ENCODE measurements around the gene LYZL1.
"Not testable (repeated sequence)": the region's sequence is repeated elsewhere in the genome, so short reads cannot be mapped to it uniquely, and the experiment has no call there.

LYZL1 gene

GRCh38 chr10:29280488-29280840, 8.4 kb upstream of the LYZL1 start:
- no peak overlapping the region for H3K4me3 ChIP-seq (ENCODE audit: low read depth, low read length)
- DNase-seq (ENCODE audit: low read depth): no peak
- TF ChIP-seq CTCF (IDR thresholded peaks at IDR 0.05; ENCODE audit: low read depth, low read length) (no peak), MAX (IDR thresholded peaks at IDR 0.05; ENCODE audit: low read depth, low read length) (no peak), MYC (IDR thresholded peaks at IDR 0.05; ENCODE audit: low read depth, low read length) (no peak), POLR2A (IDR thresholded peaks at IDR 0.05; ENCODE audit: extremely low read depth, insufficient read length) (no peak)

GRCh38 chr10:29285624-29286051, 3.2 kb upstream of the LYZL1 start:
- no peak for DNase-seq (ENCODE audit: low read depth)
- H3K4me3 ChIP-seq (ENCODE audit: low read depth, low read length): no peak overlapping the region
- TF ChIP-seq CTCF (IDR thresholded peaks at IDR 0.05; ENCODE audit: low read depth, low read length): no peak
- TF ChIP-seq MAX (IDR thresholded peaks at IDR 0.05; ENCODE audit: low read depth, low read length): no peak
- TF ChIP-seq MYC (IDR thresholded peaks at IDR 0.05; ENCODE audit: low read depth, low read length): no peak
- no peak for TF ChIP-seq POLR2A (IDR thresholded peaks at IDR 0.05; ENCODE audit: extremely low read depth, insufficient read length)

- TF ChIP-seq MYC (IDR thresholded peaks at IDR 0.05; ENCODE audit: low read depth, low read length) (no peak), POLR2A (IDR thresholded peaks at IDR 0.05; ENCODE audit: extremely low read depth, insufficient read length) (no peak), MAX (IDR thresholded peaks at IDR 0.05; ENCODE audit: low read depth, low read length) (no peak), CTCF (IDR thresholded peaks at IDR 0.05; ENCODE audit: low read depth, low read length) (no peak)
- H3K4me3 ChIP-seq (ENCODE audit: low read depth, low read length): no peak overlapping the region
- DNase-seq (ENCODE audit: low read depth): no peak
These were observed 1.2 kb upstream of the LYZL1 start for GRCh38 chr10:29287635-29288034.

GRCh38 chr10:29291561-29291960, 2.7 kb downstream of the LYZL1 start:
- DNase-seq (ENCODE audit: low read depth): not testable (repeated sequence)

GRCh38 chr10:29292406-29292805, 3.5 kb downstream of the LYZL1 start:
- not testable (repeated sequence) for H3K4me3 ChIP-seq (ENCODE audit: low read depth, low read length); DNase-seq (ENCODE audit: low read depth)

More at GRCh38 chr10:29291561-29291960, 2.7 kb downstream of the LYZL1 start:
- not testable (repeated sequence) for H3K4me3 ChIP-seq (ENCODE audit: low read depth, low read length)

- no peak for DNase-seq (ENCODE audit: low read depth)
- TF ChIP-seq POLR2A (IDR thresholded peaks at IDR 0.05; ENCODE audit: extremely low read depth, insufficient read length) (no peak), CTCF (IDR thresholded peaks at IDR 0.05; ENCODE audit: low read depth, low read length) (no peak), MYC (IDR thresholded peaks at IDR 0.05; ENCODE audit: low read depth, low read length) (no peak), MAX (IDR thresholded peaks at IDR 0.05; ENCODE audit: low read depth, low read length) (no peak)
- H3K4me3 ChIP-seq (ENCODE audit: low read depth, low read length): no peak overlapping the region
These were observed 6.9 kb downstream of the LYZL1 start for GRCh38 chr10:29295813-29296212.

GRCh38 chr10:29297678-29298077, 8.8 kb downstream of the LYZL1 start:
- TF ChIP-seq POLR2A (IDR thresholded peaks at IDR 0.05; ENCODE audit: extremely low read depth, insufficient read length): no peak
- TF ChIP-seq MAX (IDR thresholded peaks at IDR 0.05; ENCODE audit: low read depth, low read length): no peak
- no peak for TF ChIP-seq CTCF (IDR thresholded peaks at IDR 0.05; ENCODE audit: low read depth, low read length)
- TF ChIP-seq MYC (IDR thresholded peaks at IDR 0.05; ENCODE audit: low read depth, low read length): no peak
- DNase-seq (ENCODE audit: low read depth): no peak
- H3K4me3 ChIP-seq (ENCODE audit: low read depth, low read length): no peak overlapping the region

Data from NB4 (cell line).